GM19099 (cell line): ENCODE data around the gene PANK2.

Experiments
- POLR2A ChIP-seq: IDR thresholded peaks from 3 replicates; pipeline ENCODE4 v1.6.1; 2011; ENCODE audit warnings: low read depth; ENCODE audit not compliant: insufficient read length; ENCODE audit errors: extremely low read depth

PANK2 gene

DNA sequence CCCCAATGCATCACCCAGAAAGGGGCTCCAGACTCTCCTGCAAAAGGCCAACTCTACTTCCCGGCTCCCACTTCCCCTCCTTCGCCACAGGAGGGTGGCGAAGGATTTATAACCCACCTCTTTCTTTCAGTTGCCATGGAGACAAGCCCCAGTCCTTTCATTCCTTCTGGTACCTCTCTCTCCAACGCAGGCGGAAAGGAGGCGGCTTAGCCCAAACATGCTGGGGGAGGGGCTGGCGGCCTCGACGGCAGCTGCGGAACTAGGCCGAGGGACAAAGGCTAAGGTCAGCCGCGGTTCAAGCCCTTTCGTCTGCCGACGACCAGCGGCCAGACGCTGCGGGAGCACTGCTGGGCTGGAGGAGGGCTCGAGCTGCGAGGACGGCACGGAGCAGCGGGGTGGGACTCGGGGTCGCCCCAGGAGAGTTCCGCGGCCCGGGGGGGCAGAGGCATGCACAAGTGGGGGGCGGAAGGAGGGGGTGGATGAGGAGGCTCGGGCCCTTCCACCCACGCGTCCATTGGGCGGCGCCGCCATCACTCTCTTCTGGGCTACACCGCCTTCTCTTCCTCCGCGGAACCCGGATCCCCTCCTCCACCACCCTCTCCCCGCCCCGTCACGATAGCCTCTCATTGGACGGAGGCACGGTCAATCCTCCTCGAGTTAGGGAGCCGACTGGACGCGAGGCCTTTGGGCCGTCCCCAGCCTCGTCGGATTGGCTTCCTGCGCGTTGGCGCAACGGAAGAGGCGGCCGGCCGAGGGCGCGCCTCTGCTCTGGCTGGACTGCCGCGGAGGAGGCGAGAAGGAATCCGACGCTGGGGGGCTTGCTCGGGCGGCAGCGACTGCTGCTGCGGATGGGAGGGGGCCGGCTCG, at the start of gene PANK2:
PANK2 (plus strand) TSS at position 766 of the 867 bp plus-strand sequence.
- peak; percentile 88 for TF ChIP-seq POLR2A

DNA sequence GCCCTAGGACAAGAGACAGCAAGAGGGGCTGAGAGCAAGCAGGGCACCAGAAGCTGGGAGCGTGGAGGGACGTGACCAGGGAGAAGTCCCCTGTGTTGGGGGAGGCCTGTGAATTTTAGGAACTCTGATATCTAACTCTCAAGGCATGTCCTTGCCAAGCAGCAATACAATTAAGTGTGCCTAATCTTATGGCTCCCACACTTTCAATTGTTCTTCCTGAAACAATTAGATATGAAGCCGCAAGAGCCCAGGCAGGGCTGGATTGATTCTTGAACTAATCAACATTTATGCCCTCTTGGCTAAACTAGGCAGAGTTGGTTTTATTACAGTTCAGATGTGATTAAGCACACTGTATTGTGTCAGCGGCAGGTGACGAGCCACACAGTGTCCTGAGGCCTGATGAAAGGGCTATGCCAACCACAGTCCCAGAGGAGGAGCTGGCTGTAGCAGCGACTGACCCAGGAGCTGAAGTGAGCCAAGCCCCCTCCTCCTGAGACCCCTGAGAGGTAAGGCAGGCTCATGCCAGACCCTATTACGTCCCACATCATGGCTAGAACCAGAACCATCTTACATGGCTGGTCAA, 46.7 kb upstream of the PANK2 start:
- no peak for TF ChIP-seq POLR2A

DNA sequence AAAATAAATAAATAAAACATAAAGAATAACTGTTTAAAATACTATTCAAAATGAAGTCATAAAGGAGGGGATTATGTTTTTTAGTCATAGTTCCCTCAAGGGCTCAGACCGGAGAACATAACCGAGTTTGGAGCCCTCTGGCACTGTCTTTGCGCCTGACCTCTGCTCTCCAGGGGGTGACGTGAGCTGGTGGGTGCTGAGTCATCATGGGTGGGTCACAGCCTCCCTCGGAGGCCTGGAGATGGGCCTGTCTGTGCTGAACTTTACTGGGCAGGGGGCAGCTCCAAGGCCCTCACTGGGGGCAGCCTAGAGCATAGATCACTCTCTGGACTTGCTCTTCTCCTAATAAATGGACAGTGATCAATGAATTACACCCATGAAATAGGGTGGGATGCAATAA, 45.7 kb upstream of the PANK2 start:
- no peak for TF ChIP-seq POLR2A

DNA sequence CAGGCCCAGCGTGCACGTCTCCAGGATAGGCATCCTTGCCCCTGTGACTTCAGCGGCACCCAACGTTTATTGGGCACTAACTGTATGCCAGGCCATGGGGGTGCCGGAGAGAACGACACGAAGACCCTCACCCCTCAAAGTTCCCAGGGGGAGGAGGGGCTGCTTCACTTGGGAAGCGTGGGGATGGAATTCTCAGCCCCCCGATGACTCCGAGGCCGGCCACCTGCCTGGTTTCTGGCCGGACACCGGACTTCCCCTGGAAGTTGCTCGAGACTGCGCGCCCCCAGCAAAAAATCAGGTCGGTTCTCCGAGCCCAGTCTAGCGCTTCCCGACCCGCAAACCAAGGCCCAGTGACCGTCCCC, 42.8 kb upstream of the PANK2 start:
- TF ChIP-seq POLR2A = no peak

DNA sequence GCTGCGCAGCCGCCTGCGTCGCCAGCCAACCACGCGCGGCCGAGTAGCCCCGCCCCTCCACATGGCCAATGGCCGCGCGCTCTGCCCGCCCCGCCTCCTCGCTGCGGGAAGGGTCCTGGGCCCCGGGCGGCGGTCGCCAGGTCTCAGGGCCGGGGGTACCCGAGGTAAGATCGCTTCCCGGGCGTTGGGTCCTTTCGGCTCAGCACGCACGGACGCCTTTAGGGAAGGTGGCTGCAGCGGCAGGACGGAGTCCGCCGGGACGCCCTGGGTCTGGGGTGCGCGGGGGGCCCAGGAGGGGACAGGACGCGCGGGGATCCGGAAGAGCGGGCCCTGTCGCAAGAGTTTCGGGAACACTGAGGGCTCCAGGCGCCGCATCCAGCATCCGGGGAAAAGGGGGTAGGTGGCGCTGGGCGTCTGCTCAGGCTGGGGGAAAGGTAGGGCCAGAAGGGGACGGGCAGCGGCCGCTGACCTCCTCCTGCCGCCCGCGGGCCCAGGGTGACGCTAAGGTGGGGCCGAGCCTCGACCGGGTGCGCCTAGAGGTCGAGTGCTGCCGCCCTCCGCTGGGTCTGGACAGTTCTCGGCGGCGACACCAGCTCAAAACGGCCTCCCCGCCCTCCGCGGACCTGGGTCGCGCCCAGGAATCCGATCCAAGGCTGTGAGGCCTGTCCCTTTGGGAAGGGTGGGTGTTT, 42.3 kb upstream of the PANK2 start, which contains the start of gene MAVS:
MAVS (plus strand) TSS at position 95 of the 689 bp plus-strand sequence. CDS start 7,791 bp downstream, outside the sequence.
- peak; percentile 86 for TF ChIP-seq POLR2A

DNA sequence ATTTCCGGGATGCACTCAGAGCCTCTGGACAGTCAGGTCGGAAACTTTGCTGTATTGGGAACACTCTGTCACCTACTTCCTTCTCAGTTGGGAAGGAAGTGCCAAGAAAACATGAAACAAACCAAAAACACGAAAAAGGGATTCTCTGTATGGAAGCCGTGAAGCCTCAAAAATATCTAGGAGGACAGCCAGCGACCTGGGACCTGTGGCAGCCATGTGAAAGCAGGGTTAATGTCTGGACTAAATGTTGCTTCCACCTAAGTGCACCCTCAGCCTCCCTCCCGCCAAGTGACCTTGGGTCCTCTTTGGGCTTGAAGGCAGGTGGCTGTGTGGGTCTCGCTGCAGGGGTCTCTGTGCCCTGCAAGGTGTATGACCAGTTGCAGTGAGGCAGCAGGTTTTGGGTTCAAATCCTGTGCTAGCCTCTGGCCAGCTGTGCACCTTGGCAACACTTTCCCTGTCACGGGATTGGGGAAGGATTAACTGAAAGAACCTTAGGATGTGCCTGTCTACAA, 41.7 kb upstream of the PANK2 start:
- no peak for TF ChIP-seq POLR2A

DNA sequence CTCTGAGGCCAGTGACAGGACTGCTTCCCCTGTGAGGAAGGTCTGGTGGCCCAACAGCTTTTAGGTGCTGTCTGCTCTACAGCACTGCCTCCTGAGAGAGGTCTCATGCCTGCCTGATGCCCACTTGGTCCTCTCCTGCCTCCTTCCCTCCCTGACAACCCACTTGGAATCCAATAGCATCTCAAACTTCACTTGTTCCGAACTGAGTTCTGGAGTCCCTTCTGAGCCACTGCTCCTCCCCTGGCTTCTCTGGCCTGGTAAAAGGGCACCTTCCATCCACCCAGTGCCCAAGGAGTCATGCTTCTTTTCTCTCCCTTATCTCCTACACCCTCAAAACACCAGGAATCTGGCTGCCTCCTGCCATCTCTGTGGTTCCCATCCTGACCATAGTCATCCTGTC, 40.6 kb upstream of the PANK2 start:
- no peak for TF ChIP-seq POLR2A

DNA sequence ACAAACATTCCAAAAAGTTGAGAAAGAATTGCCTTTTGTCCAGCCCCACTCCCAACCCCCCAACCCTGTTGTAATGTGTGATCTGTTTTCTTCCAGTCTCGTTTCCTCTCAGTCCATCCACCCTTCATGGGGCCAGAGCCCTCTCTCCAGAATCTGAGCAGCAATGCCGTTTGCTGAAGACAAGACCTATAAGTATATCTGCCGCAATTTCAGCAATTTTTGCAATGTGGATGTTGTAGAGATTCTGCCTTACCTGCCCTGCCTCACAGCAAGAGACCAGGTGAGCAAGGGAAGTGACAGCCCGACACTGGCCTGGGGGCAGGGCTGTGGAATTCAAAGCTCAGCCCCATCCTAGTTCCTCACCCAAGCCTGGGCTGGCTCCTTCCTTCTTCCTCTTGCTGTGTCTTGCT, 34.7 kb upstream of the PANK2 start:
- TF ChIP-seq POLR2A = no peak

DNA sequence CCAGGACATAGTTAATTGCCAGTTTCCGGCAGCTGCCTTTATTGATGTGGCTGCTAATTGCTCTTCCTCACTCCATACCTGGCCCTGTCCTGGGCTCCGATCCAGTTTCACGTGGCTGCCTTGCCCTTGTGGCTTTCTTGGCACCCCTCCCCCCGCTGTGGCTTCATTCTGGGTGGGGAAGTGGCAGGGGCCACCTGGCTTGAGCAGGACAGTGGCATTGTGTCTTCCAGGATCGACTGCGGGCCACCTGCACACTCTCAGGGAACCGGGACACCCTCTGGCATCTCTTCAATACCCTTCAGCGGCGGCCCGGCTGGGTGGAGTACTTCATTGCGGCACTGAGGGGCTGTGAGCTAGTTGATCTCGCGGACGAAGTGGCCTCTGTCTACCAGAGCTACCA, 31.8 kb upstream of the PANK2 start:
- no peak for TF ChIP-seq POLR2A

DNA sequence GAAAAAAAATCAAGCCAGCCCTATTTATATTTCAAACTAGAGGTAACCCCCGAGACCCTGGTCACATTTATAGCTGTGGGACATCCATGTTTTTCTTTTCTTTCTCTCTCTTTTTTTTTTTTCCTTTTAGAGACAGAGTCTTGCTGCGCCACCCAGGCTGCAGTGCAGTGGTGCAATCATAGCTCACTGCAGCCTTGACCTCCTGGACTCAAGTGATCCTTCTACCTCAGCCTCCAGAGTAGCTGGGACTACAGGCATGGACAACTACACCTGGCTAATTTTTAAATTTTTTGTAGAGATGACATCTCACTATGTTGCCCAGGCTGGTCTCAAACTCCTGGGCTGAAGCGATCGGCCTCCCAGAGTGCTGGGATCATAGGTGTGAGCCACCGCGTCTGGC, 30.5 kb upstream of the PANK2 start:
- no peak for TF ChIP-seq POLR2A

DNA sequence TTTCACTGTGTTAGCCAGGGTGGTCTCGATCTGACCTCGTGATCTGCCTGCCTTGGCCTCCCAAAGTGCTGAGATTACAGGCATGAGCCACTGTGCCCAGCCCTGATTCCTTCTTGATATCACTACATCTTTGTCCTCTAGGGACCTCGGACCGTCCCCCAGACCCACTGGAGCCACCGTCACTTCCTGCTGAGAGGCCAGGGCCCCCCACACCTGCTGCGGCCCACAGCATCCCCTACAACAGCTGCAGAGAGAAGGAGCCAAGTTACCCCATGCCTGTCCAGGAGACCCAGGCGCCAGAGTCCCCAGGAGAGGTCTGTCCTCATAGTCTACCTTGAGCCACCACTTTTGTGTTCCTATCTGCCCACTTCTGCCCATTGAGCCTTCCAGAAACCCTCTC, 28.0 kb upstream of the PANK2 start:
- no peak for TF ChIP-seq POLR2A

DNA sequence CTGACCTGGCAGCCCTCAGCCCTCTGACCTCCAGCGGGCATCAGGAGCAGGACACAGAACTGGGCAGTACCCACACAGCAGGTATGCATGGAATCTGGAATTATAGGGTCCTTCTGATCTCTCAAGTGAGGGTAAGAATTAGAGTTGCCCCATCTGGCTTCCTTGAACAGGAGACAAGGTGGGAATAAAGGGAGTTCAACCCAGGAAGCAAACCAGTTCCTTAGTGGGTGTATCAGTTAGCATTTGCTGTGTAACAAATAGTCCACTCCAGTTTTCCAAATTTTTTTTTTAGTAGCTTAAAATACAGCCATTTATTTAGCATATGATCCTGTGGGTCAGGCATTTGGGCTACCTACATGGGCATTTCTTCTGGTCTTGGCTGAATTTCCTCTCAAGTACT, 26.9 kb upstream of the PANK2 start:
- TF ChIP-seq POLR2A = no peak

DNA sequence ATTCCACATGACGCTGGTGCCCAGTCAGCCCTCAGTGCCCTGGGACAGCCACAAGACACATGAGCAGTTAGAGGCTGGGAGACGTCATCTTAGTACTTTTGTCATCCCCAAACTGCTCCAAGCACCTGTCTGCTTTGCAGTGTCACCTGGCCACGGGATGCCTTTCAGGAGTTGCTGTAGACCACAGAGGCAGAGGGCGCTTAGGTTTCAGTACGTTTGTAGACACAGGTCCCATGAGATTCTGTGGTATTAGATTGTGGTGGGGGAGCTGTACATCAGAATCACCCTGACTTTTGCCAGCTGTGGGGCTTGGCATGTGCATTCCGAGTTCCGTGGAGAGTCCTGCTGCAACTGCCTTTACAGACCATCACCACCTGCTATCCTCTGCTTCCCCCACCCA, 25.9 kb upstream of the PANK2 start:
- TF ChIP-seq POLR2A = no peak

DNA sequence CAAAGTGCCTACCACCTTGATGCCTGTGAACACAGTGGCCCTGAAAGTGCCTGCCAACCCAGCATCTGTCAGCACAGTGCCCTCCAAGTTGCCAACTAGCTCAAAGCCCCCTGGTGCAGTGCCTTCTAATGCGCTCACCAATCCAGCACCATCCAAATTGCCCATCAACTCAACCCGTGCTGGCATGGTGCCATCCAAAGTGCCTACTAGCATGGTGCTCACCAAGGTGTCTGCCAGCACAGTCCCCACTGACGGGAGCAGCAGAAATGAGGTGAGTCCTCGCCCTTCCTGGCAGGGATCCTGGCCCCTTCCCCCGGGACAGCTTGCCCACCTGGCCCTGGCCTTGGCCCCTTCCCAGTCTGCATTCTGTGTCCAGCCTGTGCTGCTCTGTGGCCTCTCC, 24.7 kb upstream of the PANK2 start:
- TF ChIP-seq POLR2A = no peak

DNA sequence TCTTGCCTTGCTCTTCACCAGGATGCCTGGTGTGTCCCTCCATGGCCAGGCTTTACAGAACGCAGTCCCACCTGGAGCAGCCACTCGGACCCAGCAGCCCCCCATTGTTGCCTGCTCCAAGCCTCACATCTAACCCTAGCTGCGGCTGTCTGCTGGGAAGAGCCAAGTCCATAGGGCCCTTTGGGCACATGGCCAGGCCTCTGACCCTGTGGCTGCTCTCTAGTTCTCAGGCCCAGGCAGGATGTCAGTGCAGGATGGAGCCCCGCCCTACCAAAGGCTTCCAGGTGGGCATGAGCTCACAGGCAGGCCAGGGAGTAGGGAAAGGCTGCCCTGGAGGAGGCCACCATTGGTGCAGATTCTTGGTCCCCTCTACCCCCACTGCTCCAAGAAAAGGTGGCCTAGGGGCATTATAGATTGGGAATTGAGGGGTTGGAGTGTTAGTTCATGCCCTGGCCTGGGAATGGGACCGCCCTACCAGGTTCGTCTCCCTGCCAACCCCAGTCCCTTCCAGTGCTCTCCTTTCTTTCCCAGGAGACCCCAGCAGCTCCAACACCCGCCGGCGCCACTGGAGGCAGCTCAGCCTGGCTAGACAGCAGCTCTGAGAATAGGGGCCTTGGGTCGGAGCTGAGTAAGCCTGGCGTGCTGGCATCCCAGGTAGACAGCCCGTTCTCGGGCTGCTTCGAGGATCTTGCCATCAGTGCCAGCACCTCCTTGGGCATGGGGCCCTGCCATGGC, 23.9 kb upstream of the PANK2 start:
- TF ChIP-seq POLR2A = no peak
